Muscle of arm (tissue), 12 donors: ENCODE measurements around the gene SORCS2. TPM values are rescaled to one million over a fixed set of nuclear protein-coding genes. Genes with fewer than 3 reads are reported as not detected.
"Not testable (repeated sequence)": the region's sequence is repeated elsewhere in the genome, so short reads cannot be mapped to it uniquely, and the experiment has no call there.

Experiments used
- DNase-seq: peaks from one replicate; pipeline ENCODE4 v3.0.0-alpha.2; 2013
- polyA plus RNA-seq, 12 donors: library from polyadenylated mRNA; unstranded; fragments of 120-200 nt; gene quantifications; one replicate each; pipeline ENCODE4 v1.2.1, GENCODE V29; 2013; ENCODE audit not compliant: insufficient read length in 12 of 12

Gene SORCS2
- polyA plus RNA-seq, 12 donors, result 5.6 to 18.2 (median 8.3) TPM; not detected in 1

- no peak for DNase-seq
Observed at GRCh38 chr4:7158991-7159390, 33.3 kb upstream of the SORCS2 start.

- DNase-seq, result no peak
Observed at GRCh38 chr4:7159923-7160322, 32.4 kb upstream of the SORCS2 start.

- DNase-seq, result no peak
Observed at GRCh38 chr4:7160439-7160838, 31.9 kb upstream of the SORCS2 start.

GRCh38 chr4:7160951-7161440 is 31.3 kb upstream of the SORCS2 start:
- no peak for DNase-seq

- no peak for DNase-seq
Observed at GRCh38 chr4:7161721-7162214, 30.6 kb upstream of the SORCS2 start.

GRCh38 chr4:7165056-7165873 is 27.1 kb upstream of the SORCS2 start:
- not testable (repeated sequence) for DNase-seq

- DNase-seq, result no peak
Observed at GRCh38 chr4:7165874-7166201, 26.5 kb upstream of the SORCS2 start.

- DNase-seq, result no peak
Observed at GRCh38 chr4:7166237-7166636, 26.1 kb upstream of the SORCS2 start.

- no peak for DNase-seq
Observed at GRCh38 chr4:7166981-7167700, 25.2 kb upstream of the SORCS2 start.

GRCh38 chr4:7167706-7168105 is 24.6 kb upstream of the SORCS2 start:
- DNase-seq, result no peak

GRCh38 chr4:7168106-7168505 is 24.2 kb upstream of the SORCS2 start:
- DNase-seq, result no peak

- no peak for DNase-seq
Observed at GRCh38 chr4:7169134-7169533, 23.2 kb upstream of the SORCS2 start.

GRCh38 chr4:7170012-7170411 is 22.3 kb upstream of the SORCS2 start:
- DNase-seq, result no peak

GRCh38 chr4:7171191-7171900 is 21.0 kb upstream of the SORCS2 start:
- DNase-seq, result no peak

- no peak for DNase-seq
Observed at GRCh38 chr4:7172508-7172907, 19.8 kb upstream of the SORCS2 start.

GRCh38 chr4:7172946-7173345 is 19.4 kb upstream of the SORCS2 start:
- no peak for DNase-seq

GRCh38 chr4:7173841-7174449 is 18.4 kb upstream of the SORCS2 start:
- DNase-seq, result no peak

- DNase-seq, result no peak
Observed at GRCh38 chr4:7179158-7179557, 13.2 kb upstream of the SORCS2 start.

GRCh38 chr4:7180938-7181337 is 11.4 kb upstream of the SORCS2 start:
- DNase-seq, result no peak

GRCh38 chr4:7182616-7183015 is 9.7 kb upstream of the SORCS2 start:
- DNase-seq, result no peak

GRCh38 chr4:7183161-7183560 is 9.2 kb upstream of the SORCS2 start:
- no peak for DNase-seq
